Upper lobe of left lung (tissue), 4 donors: ENCODE measurements around the gene CAPN5.

Experiments used
- CTCF ChIP-seq, 6 experiments: fragments of 450-650 bp in 4 of 6; fragments of 200-600 bp in 2 of 6; sonication (generic) in 2 of 6; IDR thresholded peaks; one replicate each; pipeline ENCODE4 v1.5.1; 2016 to 2019; ENCODE audit warnings: antibody characterized with exemption in 6 of 6
- EP300 ChIP-seq, 4 donors: sonication (generic); formaldehyde crosslinking; IDR thresholded peaks; one replicate each; pipeline ENCODE4 v1.5.1; 2017; ENCODE audit warnings: antibody characterized with exemption in 4 of 4, control low read depth in 2 of 4
- POLR2AphosphoS5 ChIP-seq, 2 donors: sonication (generic); formaldehyde crosslinking; IDR thresholded peaks; one replicate each; pipeline ENCODE4 v1.5.1; 2017; ENCODE audit warnings: antibody characterized with exemption in 2 of 2

DNA sequence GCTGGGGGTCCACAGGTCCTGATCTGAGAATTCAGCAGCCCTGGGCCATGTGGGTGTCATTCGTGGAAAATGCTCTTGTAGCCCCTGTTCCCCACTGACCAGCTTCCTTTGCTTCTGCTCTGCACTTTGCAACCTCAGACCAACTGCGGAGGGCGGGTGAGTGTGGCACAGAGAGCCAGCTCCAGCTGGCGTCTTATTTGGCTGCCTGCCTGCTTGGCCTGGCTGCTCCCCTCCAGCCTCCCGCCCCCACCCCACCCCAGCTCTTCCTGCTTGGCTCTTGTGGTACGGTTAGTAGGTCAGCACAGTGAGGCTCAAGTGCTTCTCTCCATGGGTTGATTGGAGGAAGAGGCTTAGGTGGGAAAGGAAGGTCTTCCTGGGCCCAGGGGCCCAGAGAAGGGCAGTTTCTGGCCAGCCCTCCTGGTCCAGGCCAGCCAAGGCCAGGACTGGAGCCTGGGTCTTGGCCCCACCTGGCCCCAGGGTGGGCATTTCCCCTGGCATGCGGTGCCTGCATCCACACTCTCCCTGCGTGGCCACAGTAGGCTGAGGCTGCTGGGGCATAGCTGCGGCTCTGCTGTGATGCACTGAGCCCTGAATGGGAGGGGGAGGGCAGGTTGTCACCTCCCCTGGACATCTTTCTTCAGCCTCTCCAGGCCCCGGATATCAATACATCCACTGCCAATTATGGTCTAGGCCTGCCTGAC, 87.8 kb downstream of the CAPN5 start:
- no peak for TF ChIP-seq EP300 (IDR thresholded peaks at IDR 0.05)
- TF ChIP-seq CTCF (IDR thresholded peaks at IDR 0.05), result no peak
- no peak for TF ChIP-seq POLR2AphosphoS5 (IDR thresholded peaks at IDR 0.05)
